SK-N-SH (cell line): Measurements from ENCODE around the gene LKAAEAR1. TPM values are rescaled to one million over a fixed set of nuclear protein-coding genes. Genes with fewer than 3 reads are reported as not detected.

Experiments
- CTCF ChIA-PET: fragments of 300-600, 350-600 bp; formaldehyde crosslinking; extraction: SDS; loops from one replicate; lab custom pipeline; 2021; lab: Yijun Ruan, JAX
- POLR2A ChIA-PET: fragments of 350-600 bp; sonication (Branson Sonifier 250); formaldehyde crosslinking; extraction: SDS; loops from one replicate; lab custom pipeline; 2020; ENCODE audit warnings: antibody characterized with exemption, inconsistent platforms; lab: Yijun Ruan, JAX
- DNase-seq: peaks from one replicate; pipeline ENCODE4 v3.0.0; 2012
- H2AFZ ChIP-seq: fragments of 200-600 bp; sonication (generic); 2 replicates; pipeline ENCODE4 v1.8.1; 2016; ENCODE audit warnings: antibody characterized with exemption, mild to moderate bottlenecking, low read depth
- H3F3A ChIP-seq: fragments of 200-600 bp; sonication (generic); replicated peaks from 2 replicates; pipeline ENCODE3; 2016; ENCODE audit warnings: antibody characterized with exemption, mild to moderate bottlenecking; ENCODE audit not compliant: insufficient read depth
- H3K27ac ChIP-seq, 2 experiments: fragments of 200-500 bp in 1 of 2; fragments of 200-600 bp in 1 of 2; sonication (Bioruptor generic) in 1 of 2; sonication (generic), shearing (Covaris generic) in 1 of 2; 2 replicates each; pipeline versions ENCODE4 v1.5.1 to v1.6.1; 2014 to 2016; ENCODE audit warnings: low read depth in 2 of 2, inconsistent platforms in 1 of 2, low read length in 1 of 2, mild to moderate bottlenecking in 1 of 2, mixed read lengths in 1 of 2
- H3K27me3 ChIP-seq: fragments of 200-600 bp; sonication (generic), shearing (Covaris generic); 2 replicates; pipeline ENCODE4 v1.6.1; 2016; ENCODE audit warnings: mixed run types; ENCODE audit not compliant: insufficient read depth
- H3K36me3 ChIP-seq, 2 experiments: fragments of 200-500 bp in 1 of 2; fragments of 200-600 bp in 1 of 2; sonication (Bioruptor generic) in 1 of 2; sonication (generic) in 1 of 2; replicated peaks in 1 of 2; 2 replicates each; pipeline versions ENCODE3 to v1.5.1; 2014 to 2016; ENCODE audit warnings: low read length in 1 of 2, mild to moderate bottlenecking in 1 of 2; ENCODE audit not compliant: insufficient read depth in 2 of 2, control insufficient read depth in 1 of 2
- H3K4me1 ChIP-seq, 2 experiments: fragments of 200-500 bp in 1 of 2; fragments of 200-600 bp in 1 of 2; sonication (Bioruptor generic) in 1 of 2; sonication (generic), shearing (Covaris generic) in 1 of 2; 2 replicates each; pipeline versions ENCODE4 v1.5.1 to v1.6.1; 2014 to 2016; ENCODE audit warnings: low read depth in 1 of 2, low read length in 1 of 2, mixed run types in 1 of 2; ENCODE audit not compliant: insufficient read depth in 2 of 2, control insufficient read depth in 1 of 2
- H3K4me2 ChIP-seq: fragments of 200-600 bp; sonication (generic), shearing (Covaris generic); 2 replicates; pipeline ENCODE4 v1.6.1; 2017; ENCODE audit warnings: mixed run types
- H3K4me3 ChIP-seq, 2 experiments: fragments of 200-500 bp in 1 of 2; fragments of 200-600 bp in 1 of 2; sonication (Bioruptor generic) in 1 of 2; sonication (generic), shearing (Covaris generic) in 1 of 2; 2 replicates each; pipeline versions ENCODE4 v1.5.1 to v1.8.1; 2014 to 2016; ENCODE audit warnings: low read depth in 2 of 2, inconsistent platforms in 1 of 2, low read length in 1 of 2, mild to moderate bottlenecking in 1 of 2, mixed read lengths in 1 of 2, moderate library complexity in 1 of 2
- H3K79me2 ChIP-seq: fragments of 200-600 bp; sonication (generic); 2 replicates; pipeline ENCODE4 v1.8.1; 2017; ENCODE audit warnings: mild to moderate bottlenecking; ENCODE audit not compliant: insufficient read depth
- H3K9ac ChIP-seq: fragments of 200-600 bp; sonication (generic); 2 replicates; pipeline ENCODE4 v1.6.1; 2017; ENCODE audit warnings: mixed run types
- H3K9me2 ChIP-seq: fragments of 200-600 bp; sonication (generic); 2 replicates; pipeline ENCODE4 v1.6.1; 2017; ENCODE audit warnings: mixed run types
- H3K9me3 ChIP-seq: fragments of 200-600 bp; sonication (generic); 2 replicates; pipeline ENCODE4 v1.6.1; 2017; ENCODE audit warnings: mixed run types, mild to moderate bottlenecking, moderate library complexity
- H4K20me1 ChIP-seq: fragments of 200-600 bp; sonication (generic); 2 replicates; pipeline ENCODE4 v1.6.1; 2017; ENCODE audit warnings: mild to moderate bottlenecking, mixed run types; ENCODE audit not compliant: insufficient read depth
- EP300 ChIP-seq, 2 experiments: IDR thresholded peaks; 2 replicates each; pipeline versions ENCODE4 v1.4.0 to v1.6.1; 2012; ENCODE audit warnings: borderline replicate concordance in 1 of 2, low read depth in 1 of 2, low read length in 1 of 2
- GATA2 ChIP-seq: sonication (generic); formaldehyde crosslinking; IDR thresholded peaks from 2 replicates; pipeline ENCODE4 v1.5.0; 2020; ENCODE audit warnings: mild to moderate bottlenecking, missing genetic modification reagents
- NRF1 ChIP-seq: IDR thresholded peaks from 2 replicates; pipeline ENCODE4 v1.6.1; 2012; ENCODE audit warnings: low read depth, mild to moderate bottlenecking, low read length
- RAD21 ChIP-seq: IDR thresholded peaks from 2 replicates; pipeline ENCODE4 v1.6.1; 2012; ENCODE audit warnings: mild to moderate bottlenecking, low read length
- REST ChIP-seq: IDR thresholded peaks from 2 replicates; pipeline ENCODE4 v1.6.1; 2012; ENCODE audit warnings: mild to moderate bottlenecking, low read depth, low read length, moderate library complexity
- TAF1 ChIP-seq: IDR thresholded peaks from 2 replicates; pipeline ENCODE4 v1.6.1; 2012; ENCODE audit warnings: low read depth, mild to moderate bottlenecking, low read length, moderate library complexity, borderline replicate concordance
- TEAD4 ChIP-seq: IDR thresholded peaks from 2 replicates; pipeline ENCODE4 v1.4.0; 2012; ENCODE audit warnings: mild to moderate bottlenecking, borderline replicate concordance; ENCODE audit not compliant: insufficient read depth
- ZBTB33 ChIP-seq: IDR thresholded peaks from 2 replicates; pipeline ENCODE4 v1.4.0; 2012; ENCODE audit warnings: low read depth, borderline replicate concordance
- WGBS: methylation state at CpG from one replicate; pipeline ENCODE4 v1.1.6; 2017; ENCODE audit warnings: low lambda C conversion rate; 5-methylcytosine and 5-hydroxymethylcytosine counted together
- polyA plus RNA-seq, 3 experiments: library from polyadenylated mRNA; depleted of rRNA; stranded (reverse); fragments of >200 nt; gene quantifications; 2 replicates each; pipeline ENCODE4 v1.2.3, GENCODE V29; 2012

The LKAAEAR1 gene
- polyA plus RNA-seq, 1 of the 3 experiments (the other 2 are of a cell fraction) = 0.71 TPM

DNA sequence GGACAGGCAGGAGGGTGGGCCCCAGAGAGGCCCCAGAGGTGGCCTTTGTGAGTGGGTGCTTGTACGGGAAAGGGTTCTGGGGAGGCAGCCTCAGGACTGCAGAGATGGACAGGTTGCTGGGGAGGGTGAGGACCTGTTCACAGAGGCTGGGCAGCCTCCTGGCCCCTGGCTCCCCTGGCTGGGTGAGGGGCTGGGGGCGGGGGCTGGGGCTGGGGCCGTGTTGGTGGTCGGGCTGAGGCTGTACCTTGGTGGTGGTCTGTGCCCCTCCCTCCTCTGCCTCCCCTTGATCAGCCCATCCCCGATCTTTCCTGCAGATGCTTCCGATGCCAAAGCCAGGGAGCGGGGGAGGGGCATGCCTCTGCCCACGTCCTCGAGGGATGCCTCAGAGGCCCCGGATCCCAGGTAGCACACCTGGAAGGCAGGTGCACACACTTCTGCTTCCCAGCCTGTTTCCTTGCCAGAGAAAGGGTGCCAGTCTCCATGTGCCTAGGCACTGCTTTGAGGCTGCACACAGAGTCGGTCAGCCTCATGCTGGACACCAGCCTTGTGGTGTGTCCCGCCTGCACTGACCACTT is 16.4 kb downstream of the LKAAEAR1 start (continued):
- no peak for TF ChIP-seq REST

GRCh38 chr20:64067005-64067632 is 17.1 kb downstream of the LKAAEAR1 start:
- peaks cover 14 to 20% of the 10 kb centered on the region in 2 experiments; a peak in 2 of 4 replicates for H3K4me1 ChIP-seq
- ChIA-PET CTCF (interaction anchor here (0.8 to 2.0 kb wide), 4 partner anchors 10 to 87 kb away, joined by 3 to 12 read pairs (median 4); partner anchors contain the start of gene SAMD10), POLR2A (no interaction called here)
- DNase-seq = no peak
- H3K27me3 ChIP-seq = no peaks in the 10 kb centered on the region
- H3K4me2 ChIP-seq = no peak overlapping the region
- H2AFZ ChIP-seq = no peak overlapping the region
- no peaks in the 10 kb centered on the region for H3K36me3 ChIP-seq
- TF ChIP-seq ZBTB33 = no peak
- no peak for TF ChIP-seq TAF1
- TF ChIP-seq EP300 (IDR thresholded peaks at IDR 0.05; ENCODE audit: borderline replicate concordance in 1 of 2, low read depth in 1 of 2, low read length in 1 of 2) = no peak
- TF ChIP-seq GATA2 (CRISPR knock-in tag) = no peak
- TF ChIP-seq NRF1 = no peak
- TF ChIP-seq TEAD4 = no peak
- no peak for TF ChIP-seq RAD21
- H3K9ac ChIP-seq = no peak overlapping the region
- 90% methylated on average over 3 of the region's 6 CpGs for WGBS
- no peaks in the 10 kb centered on the region for H3K9me3 ChIP-seq
- H3K27ac ChIP-seq = no peak overlapping the region
- peaks cover 4% of the 10 kb centered on the region for H3F3A ChIP-seq
- no peaks in the 10 kb centered on the region for H3K9me2 ChIP-seq
- no peak overlapping the region for H3K4me3 ChIP-seq
- no peaks in the 10 kb centered on the region for H4K20me1 ChIP-seq
- H3K79me2 ChIP-seq = peaks cover 15% of the 10 kb centered on the region; the same call in 1 of the 2 replicates
